ENCODE data around the gene ELAVL1.
A peak's percentile ranks its signal among the peaks of the same experiment; 100 is the strongest.

Gene ELAVL1

GRCh38 chr19:7917267-7918061 is 88.0 kb downstream of the ELAVL1 start:
- Mint-ChIP-seq H3K4me3 (peak overlapping the region; percentile 65), H3K4me1 (peaks cover 36% of the 10 kb centered on the region), H3K9me3 (no peaks in the 10 kb centered on the region), H3K27ac (ENCODE audit: low read depth) (no peak overlapping the region), H3K27me3 (peaks cover 22% of the 10 kb centered on the region), H3K36me3 (ENCODE audit: insufficient read depth) (peaks cover 26% of the 10 kb centered on the region)
- peak; percentile 40 to 51 for DNase-seq (ENCODE audit: low spot score in 2 of 2)
- ATAC-seq (replicated peaks; ENCODE audit: extremely low read depth, poor library complexity, severe bottlenecking), result peak; percentile 12

- ATAC-seq (replicated peaks; ENCODE audit: extremely low read depth, poor library complexity, severe bottlenecking) (no peak), DNase-seq (ENCODE audit: low spot score in 2 of 2) (no peak)
- Mint-ChIP-seq H3K27ac (ENCODE audit: low read depth) (no peak overlapping the region), H3K27me3 (peaks cover 22% of the 10 kb centered on the region), H3K9me3 (no peaks in the 10 kb centered on the region), H3K36me3 (ENCODE audit: insufficient read depth) (peaks cover 25% of the 10 kb centered on the region), H3K4me1 (peaks cover 36% of the 10 kb centered on the region), H3K4me3 (peak overlapping the region; percentile 65)
Measured at GRCh38 chr19:7916955-7917266, 88.5 kb downstream of the ELAVL1 start.

GRCh38 chr19:7916103-7916954 is 89.1 kb downstream of the ELAVL1 start:
- DNase-seq (ENCODE audit: low spot score in 2 of 2), result peak; percentile 56 to 57
- peaks cover 22% of the 10 kb centered on the region for H3K27me3 Mint-ChIP-seq
- H3K27ac Mint-ChIP-seq (ENCODE audit: low read depth), result peak overlapping the region; percentile 75
- H3K36me3 Mint-ChIP-seq (ENCODE audit: insufficient read depth), result peaks cover 29% of the 10 kb centered on the region
- no peaks in the 10 kb centered on the region for H3K9me3 Mint-ChIP-seq
- ATAC-seq (replicated peaks; ENCODE audit: extremely low read depth, poor library complexity, severe bottlenecking), result peak; percentile 4
- peak overlapping the region; percentile 65 for H3K4me3 Mint-ChIP-seq
- H3K4me1 Mint-ChIP-seq, result peaks cover 34% of the 10 kb centered on the region

GRCh38 chr19:7915250-7916102 is 90.0 kb downstream of the ELAVL1 start:
- peaks cover 27% of the 10 kb centered on the region for H3K4me1 Mint-ChIP-seq
- H3K9me3 Mint-ChIP-seq, result no peaks in the 10 kb centered on the region
- H3K27ac Mint-ChIP-seq (ENCODE audit: low read depth), result peak overlapping the region; percentile 75
- DNase-seq (ENCODE audit: low spot score in 2 of 2), result no peak
- peaks cover 22% of the 10 kb centered on the region for H3K27me3 Mint-ChIP-seq
- H3K36me3 Mint-ChIP-seq (ENCODE audit: insufficient read depth), result peaks cover 32% of the 10 kb centered on the region
- peak overlapping the region; percentile 65 for H3K4me3 Mint-ChIP-seq
- no peak for ATAC-seq (replicated peaks; ENCODE audit: extremely low read depth, poor library complexity, severe bottlenecking)

GRCh38 chr19:7914598-7915045 is 90.8 kb downstream of the ELAVL1 start, which contains the start of gene TGFBR3L:
TSS of gene TGFBR3L (plus strand) at chr19:7914830.
- Mint-ChIP-seq H3K27ac (ENCODE audit: low read depth) (peak within 1 kb of the TSS; percentile 75), H3K36me3 (ENCODE audit: insufficient read depth) (peaks cover 27% of the 10 kb centered on the region), H3K9me3 (no peaks in the 10 kb centered on the region), H3K27me3 (peaks cover 17% of the 10 kb centered on the region), H3K4me3 (peak within 1 kb of the TSS; percentile 65), H3K4me1 (peaks cover 20% of the 10 kb centered on the region)
- DNase-seq (ENCODE audit: low spot score in 2 of 2) (no peak), ATAC-seq (replicated peaks; ENCODE audit: extremely low read depth, poor library complexity, severe bottlenecking) (no peak)

- H3K4me1 Mint-ChIP-seq, result peaks cover 17% of the 10 kb centered on the region
Measured at GRCh38 chr19:7914099-7914498, 91.3 kb downstream of the ELAVL1 start.

GRCh38 chr19:7913652-7914051 is 91.8 kb downstream of the ELAVL1 start:
- Mint-ChIP-seq H3K4me1 (peaks cover 17% of the 10 kb centered on the region), H3K36me3 (ENCODE audit: insufficient read depth) (peaks cover 25% of the 10 kb centered on the region), H3K27me3 (peaks cover 12% of the 10 kb centered on the region), H3K9me3 (no peaks in the 10 kb centered on the region), H3K4me3 (no peak overlapping the region), H3K27ac (ENCODE audit: low read depth) (no peak overlapping the region)
- ATAC-seq (replicated peaks; ENCODE audit: extremely low read depth, poor library complexity, severe bottlenecking) (no peak), DNase-seq (ENCODE audit: low spot score in 2 of 2) (no peak)

More at GRCh38 chr19:7914099-7914498, 91.3 kb downstream of the ELAVL1 start:
- Mint-ChIP-seq H3K9me3 (no peaks in the 10 kb centered on the region), H3K4me3 (no peak overlapping the region), H3K27ac (ENCODE audit: low read depth) (no peak overlapping the region), H3K36me3 (ENCODE audit: insufficient read depth) (peaks cover 25% of the 10 kb centered on the region), H3K27me3 (peaks cover 12% of the 10 kb centered on the region)
- DNase-seq (ENCODE audit: low spot score in 2 of 2) (no peak), ATAC-seq (replicated peaks; ENCODE audit: extremely low read depth, poor library complexity, severe bottlenecking) (no peak)

GRCh38 chr19:7912697-7913564 is 92.5 kb downstream of the ELAVL1 start:
- peak overlapping the region; percentile 23 for H3K27ac Mint-ChIP-seq (ENCODE audit: low read depth)
- DNase-seq (ENCODE audit: low spot score in 2 of 2), result no peak

GRCh38 chr19:7912144-7912696 is 93.2 kb downstream of the ELAVL1 start:
- no peak for ATAC-seq (replicated peaks; ENCODE audit: extremely low read depth, poor library complexity, severe bottlenecking)
- Mint-ChIP-seq H3K27ac (ENCODE audit: low read depth) (no peak overlapping the region), H3K4me1 (peaks cover 16% of the 10 kb centered on the region), H3K4me3 (no peak overlapping the region), H3K27me3 (peaks cover 12% of the 10 kb centered on the region), H3K9me3 (no peaks in the 10 kb centered on the region), H3K36me3 (ENCODE audit: insufficient read depth) (peaks cover 28% of the 10 kb centered on the region)
- no peak for DNase-seq (ENCODE audit: low spot score in 2 of 2)

More at GRCh38 chr19:7912697-7913564, 92.5 kb downstream of the ELAVL1 start:
- H3K4me1 Mint-ChIP-seq, result peaks cover 15% of the 10 kb centered on the region
- H3K4me3 Mint-ChIP-seq, result no peak overlapping the region
- H3K27me3 Mint-ChIP-seq, result peaks cover 12% of the 10 kb centered on the region
- no peaks in the 10 kb centered on the region for H3K9me3 Mint-ChIP-seq
- ATAC-seq (replicated peaks; ENCODE audit: extremely low read depth, poor library complexity, severe bottlenecking), result no peak
- H3K36me3 Mint-ChIP-seq (ENCODE audit: insufficient read depth), result peaks cover 27% of the 10 kb centered on the region

- H3K4me3 Mint-ChIP-seq, result no peak overlapping the region
- ATAC-seq (replicated peaks; ENCODE audit: extremely low read depth, poor library complexity, severe bottlenecking), result no peak
Measured at GRCh38 chr19:7911508-7912143, 93.8 kb downstream of the ELAVL1 start.

More at GRCh38 chr19:7911508-7912143, 93.8 kb downstream of the ELAVL1 start:
- H3K4me1 Mint-ChIP-seq, result peaks cover 18% of the 10 kb centered on the region
- peaks cover 27% of the 10 kb centered on the region for H3K36me3 Mint-ChIP-seq (ENCODE audit: insufficient read depth)
- H3K27me3 Mint-ChIP-seq, result peaks cover 12% of the 10 kb centered on the region
- no peaks in the 10 kb centered on the region for H3K9me3 Mint-ChIP-seq
- DNase-seq (ENCODE audit: low spot score in 2 of 2), result no peak
- no peak overlapping the region for H3K27ac Mint-ChIP-seq (ENCODE audit: low read depth)
